IPS-18c (cell line): ENCODE measurements around the gene PRRX2.

Source experiments
- H3K4me3 ChIP-seq: 2 replicates; pipeline ENCODE4 v1.7.0; 2013; ENCODE audit warnings: low read depth, mild to moderate bottlenecking, low read length, moderate library complexity; ENCODE audit not compliant: insufficient read depth
- H3K9me3 ChIP-seq: one replicate; pipeline ENCODE4 v1.6.1; 2013; ENCODE audit warnings: mild to moderate bottlenecking, low read length, moderate library complexity; ENCODE audit not compliant: control insufficient read depth, insufficient read depth

The PRRX2 gene

DNA sequence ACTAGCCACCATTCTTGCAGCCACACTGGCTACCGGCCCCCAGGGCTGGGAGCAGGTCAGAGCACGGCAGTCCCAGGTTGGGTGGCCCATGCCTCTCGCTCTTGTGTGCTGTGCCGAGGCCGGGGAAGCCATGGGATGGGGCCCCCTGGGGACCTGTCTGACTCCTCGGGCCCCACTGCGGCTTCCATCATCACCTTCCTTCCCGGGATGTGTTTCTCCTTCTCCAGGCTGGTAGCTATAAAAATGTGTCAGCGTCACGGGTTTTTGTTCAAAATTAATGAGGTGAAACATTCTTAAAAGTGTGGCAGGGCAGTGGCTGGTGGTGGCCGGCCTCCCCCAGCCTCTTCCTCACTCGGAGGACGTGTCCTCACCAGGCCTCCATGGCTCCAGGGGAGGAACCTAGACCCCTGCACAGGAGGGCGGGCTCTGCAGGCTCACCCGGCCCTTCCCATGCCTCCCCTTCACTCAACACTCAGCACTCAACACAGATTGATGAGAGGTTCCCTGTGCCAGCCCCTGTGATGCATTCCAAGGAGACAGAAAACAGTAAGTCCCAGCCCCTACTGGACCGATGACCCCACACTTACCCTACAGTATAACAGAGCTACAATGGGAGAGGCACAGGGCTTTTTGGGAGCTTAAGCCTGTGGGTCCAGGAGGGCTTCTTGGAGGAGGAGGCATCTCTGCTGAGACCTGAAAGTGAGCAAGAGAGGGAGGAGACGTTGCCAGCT, 44.2 kb downstream of the PRRX2 start:
- no peaks in the 10 kb centered on the region for H3K9me3 ChIP-seq
- no peak overlapping the region for H3K4me3 ChIP-seq

- Histone ChIP-seq H3K9me3 (no peaks in the 10 kb centered on the region), H3K4me3 (no peak overlapping the region)
Observed at GRCh38 chr9:129710169-129710453, 44.7 kb downstream of the PRRX2 start.

DNA sequence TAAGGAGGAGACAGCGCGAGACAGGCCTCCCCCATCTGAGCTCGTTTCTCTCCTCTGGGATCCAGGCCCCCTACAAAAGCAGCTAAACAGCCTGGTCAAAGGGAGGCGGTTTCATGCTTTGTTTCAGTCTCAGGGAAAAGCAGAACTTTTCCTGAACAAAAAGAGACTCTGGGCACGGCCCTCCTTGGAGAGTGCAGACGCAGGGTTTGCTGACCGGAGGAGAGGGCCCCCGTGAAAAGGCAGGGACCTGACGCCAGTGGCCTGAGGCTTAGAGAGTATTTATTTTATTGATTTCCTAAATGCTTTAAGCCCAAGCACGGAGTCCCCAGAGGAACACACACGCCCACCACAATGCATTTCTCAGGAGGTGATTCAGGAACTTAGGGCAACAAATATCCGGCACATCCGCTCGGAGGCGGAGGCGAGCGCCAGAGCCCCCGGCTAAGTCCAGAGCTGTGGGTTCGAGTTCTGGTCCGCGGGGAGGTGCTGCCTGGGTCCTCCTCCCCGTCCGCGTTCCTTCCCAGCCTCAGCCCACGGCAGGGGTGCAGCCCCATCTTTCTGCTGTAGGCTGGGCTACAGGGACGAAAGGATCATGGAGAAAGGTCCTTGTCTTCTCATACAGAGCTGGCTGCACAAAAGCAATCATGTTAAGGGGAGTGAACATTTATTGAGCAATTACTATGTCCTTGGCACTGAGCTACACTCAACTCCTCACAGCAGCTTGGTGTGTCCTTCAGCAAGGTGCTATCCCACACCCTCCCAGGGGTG, 47.4 kb downstream of the PRRX2 start:
- H3K4me3 ChIP-seq = no peak overlapping the region
- no peaks in the 10 kb centered on the region for H3K9me3 ChIP-seq

- Histone ChIP-seq H3K4me3 (no peak overlapping the region), H3K9me3 (no peaks in the 10 kb centered on the region)
Observed at GRCh38 chr9:129713402-129713679, 47.9 kb downstream of the PRRX2 start.

DNA sequence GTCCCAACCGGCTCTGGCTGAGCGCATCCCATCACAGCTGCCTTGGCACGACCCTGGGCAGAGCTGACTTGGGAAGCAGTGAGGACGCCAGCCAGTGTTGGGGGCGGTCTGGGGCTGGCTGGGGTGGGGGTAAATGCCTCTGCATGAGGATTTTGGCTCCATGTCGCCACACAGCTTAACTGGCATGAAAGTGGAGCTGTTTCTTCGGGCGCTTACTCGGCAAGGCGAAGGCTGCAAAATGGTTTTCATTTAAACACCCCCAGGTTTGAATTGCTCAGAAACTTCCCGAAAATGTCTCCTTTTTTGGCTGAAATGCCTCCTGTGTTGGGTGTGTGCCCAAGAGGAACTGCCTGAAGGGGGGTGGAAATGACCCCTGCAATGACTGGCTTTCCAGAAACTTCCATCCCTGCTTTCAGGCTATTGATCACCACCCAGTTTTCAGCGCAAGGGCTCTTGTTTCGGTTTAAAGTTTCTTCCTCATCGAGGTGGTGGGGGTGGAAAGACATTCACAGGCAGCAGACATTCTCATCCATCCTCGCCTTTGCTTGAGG, 49.1 kb downstream of the PRRX2 start:
- H3K9me3 ChIP-seq = no peaks in the 10 kb centered on the region
- no peak overlapping the region for H3K4me3 ChIP-seq

DNA sequence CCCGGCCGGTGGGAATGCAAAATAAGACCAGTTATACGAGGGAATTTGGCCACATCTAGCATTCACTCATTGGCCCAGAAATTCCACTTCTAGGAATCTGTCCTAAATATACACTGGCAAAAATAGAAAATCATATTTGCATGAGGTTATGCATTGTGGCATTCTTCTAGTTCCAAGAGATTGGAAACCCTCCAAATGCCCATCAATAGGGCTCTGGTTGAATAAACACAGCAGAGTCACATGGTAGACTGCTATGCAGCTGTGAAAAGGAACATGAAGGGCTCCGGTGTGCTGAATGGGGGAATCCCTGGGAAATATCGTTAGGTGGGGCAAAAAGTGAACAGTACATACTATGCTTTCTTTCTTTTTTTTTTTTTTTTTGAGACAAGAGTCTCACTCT, 50.6 kb downstream of the PRRX2 start:
- Histone ChIP-seq H3K4me3 (no peak overlapping the region), H3K9me3 (no peaks in the 10 kb centered on the region)

DNA sequence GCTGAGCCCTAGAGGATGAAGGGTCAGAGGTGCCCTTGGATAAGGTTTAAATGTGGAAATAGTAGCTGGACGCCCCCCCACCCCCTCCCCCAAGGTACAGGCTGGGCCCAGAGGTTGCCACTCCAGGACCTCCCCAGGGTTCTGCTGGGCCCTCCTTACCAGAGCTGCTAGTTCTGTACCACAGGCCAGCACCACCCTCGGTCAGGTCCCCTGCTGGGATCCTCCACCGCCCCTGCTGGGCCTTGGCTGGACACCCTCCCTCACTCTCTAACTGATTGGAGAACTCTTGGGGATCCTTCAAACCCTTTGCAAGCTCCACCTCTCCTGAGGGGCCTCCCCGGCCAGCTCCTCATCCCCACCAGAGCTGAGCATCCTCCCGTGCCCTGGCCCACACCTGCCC, 52.5 kb downstream of the PRRX2 start:
- no peaks in the 10 kb centered on the region for H3K9me3 ChIP-seq
- no peak overlapping the region for H3K4me3 ChIP-seq

- Histone ChIP-seq H3K9me3 (no peaks in the 10 kb centered on the region), H3K4me3 (no peak overlapping the region)
Observed at GRCh38 chr9:129718647-129719046, 53.2 kb downstream of the PRRX2 start.

GRCh38 chr9:129719135-129719534, 53.7 kb downstream of the PRRX2 start:
- Histone ChIP-seq H3K4me3 (no peak overlapping the region), H3K9me3 (no peaks in the 10 kb centered on the region)

DNA sequence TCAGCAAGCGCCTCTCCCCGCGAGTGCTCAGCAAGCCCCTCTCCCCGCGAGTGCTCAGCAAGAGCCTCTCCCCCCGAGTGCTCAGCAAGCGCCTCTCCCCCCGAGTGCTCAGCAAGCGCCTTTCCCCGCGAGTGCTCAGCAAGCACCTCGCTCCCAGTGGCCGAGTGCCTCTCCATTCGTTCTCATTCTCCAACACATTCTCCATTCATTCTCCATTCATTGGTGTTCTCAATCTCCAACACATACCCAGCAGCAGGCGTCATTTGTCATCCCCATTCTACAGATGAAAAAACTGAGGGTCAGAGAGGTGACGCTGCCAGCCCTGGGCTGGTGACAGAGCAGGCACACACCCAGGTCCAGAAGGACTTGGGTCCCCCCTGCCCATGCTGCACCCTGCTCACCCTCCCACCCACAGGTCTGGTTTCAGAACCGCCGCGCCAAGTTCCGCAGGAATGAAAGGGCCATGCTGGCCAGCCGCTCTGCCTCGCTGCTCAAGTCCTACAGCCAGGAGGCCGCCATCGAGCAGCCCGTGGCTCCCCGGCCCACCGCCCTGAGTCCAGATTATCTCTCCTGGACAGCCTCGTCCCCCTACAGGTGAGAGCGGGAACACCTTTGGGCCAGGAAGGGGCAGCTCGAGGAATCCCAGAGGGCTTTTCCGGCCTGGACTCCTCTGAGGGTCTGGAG, 54.9 kb downstream of the PRRX2 start:
- H3K9me3 ChIP-seq = no peaks in the 10 kb centered on the region
- no peak overlapping the region for H3K4me3 ChIP-seq

- Histone ChIP-seq H3K9me3 (no peaks in the 10 kb centered on the region), H3K4me3 (no peak overlapping the region)
Observed at GRCh38 chr9:129720865-129721545, 55.6 kb downstream of the PRRX2 start.

GRCh38 chr9:129722913-129723312, 57.5 kb downstream of the PRRX2 start:
- H3K4me3 ChIP-seq = no peak overlapping the region
- no peaks in the 10 kb centered on the region for H3K9me3 ChIP-seq

- H3K4me3 ChIP-seq = no peak overlapping the region
- no peaks in the 10 kb centered on the region for H3K9me3 ChIP-seq
Observed at GRCh38 chr9:129724456-129725190, 59.2 kb downstream of the PRRX2 start.

DNA sequence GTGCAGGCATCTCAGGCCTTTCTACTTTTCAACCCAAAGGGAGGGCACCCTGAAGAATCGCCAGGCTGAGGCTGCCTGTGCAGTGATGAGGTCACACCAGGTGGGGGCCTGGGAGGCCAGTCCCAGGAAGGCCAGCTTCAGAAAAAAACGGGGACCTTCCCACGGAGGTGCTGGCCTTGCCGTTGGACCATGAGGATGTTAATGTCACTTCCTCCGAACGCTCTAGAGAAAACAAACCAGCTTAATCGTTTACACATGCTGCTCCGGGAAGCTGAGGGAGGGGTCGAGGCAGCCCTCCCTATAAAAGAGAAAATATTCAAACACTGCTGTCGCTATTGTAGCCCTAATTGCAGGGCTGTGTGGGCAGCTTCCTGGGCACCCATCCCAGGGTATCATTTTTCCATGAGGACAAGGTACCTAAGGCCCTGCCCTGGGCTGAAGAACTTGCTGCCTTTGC, 60.4 kb downstream of the PRRX2 start:
- no peaks in the 10 kb centered on the region for H3K9me3 ChIP-seq

DNA sequence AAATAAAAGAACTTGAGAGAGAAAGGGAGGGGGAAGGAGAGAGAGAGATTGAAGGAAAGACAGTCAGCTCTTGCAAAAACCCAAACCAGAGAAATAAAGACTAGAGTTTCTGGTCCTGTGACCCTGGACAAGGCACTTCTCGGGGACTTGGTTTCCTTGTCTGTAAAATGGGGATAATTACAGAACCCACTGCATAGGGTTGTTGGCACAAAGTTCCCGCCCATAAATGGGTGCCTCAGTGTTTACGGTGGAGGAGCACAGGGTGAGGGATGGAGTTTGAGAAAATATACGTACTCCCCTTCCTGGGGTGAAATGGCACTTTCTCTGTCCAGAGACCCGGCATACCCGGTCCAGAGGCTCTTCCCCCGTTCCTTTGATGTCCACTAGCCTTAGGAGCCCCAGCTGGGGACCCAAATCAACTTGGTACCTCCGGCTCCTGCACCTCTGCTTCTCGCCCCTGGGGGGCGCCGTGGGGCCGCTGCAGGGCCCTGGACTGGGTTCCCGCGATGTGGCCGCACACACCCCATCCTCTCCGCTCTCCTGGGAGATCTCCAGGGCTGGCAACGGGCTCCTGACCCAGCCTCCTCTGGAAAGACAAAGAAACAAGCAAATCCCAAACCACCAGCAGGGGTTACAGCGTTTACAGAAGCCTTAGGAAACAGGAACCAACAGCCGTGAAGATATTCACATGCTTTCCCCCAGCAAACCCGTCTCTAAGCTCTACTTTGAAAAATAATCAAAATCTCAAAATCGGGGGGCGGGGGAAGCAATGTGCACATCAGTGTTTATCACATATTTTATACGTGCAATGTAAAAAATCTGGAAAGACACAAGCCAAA, 61.1 kb downstream of the PRRX2 start:
- Histone ChIP-seq H3K4me3 (no peak overlapping the region), H3K9me3 (no peaks in the 10 kb centered on the region)

More for the DNA sequence above, 60.4 kb downstream of the PRRX2 start:
- no peak overlapping the region for H3K4me3 ChIP-seq

GRCh38 chr9:129728744-129729143, 63.3 kb downstream of the PRRX2 start:
- Histone ChIP-seq H3K4me3 (no peak overlapping the region), H3K9me3 (no peaks in the 10 kb centered on the region)
